ENCODE data around the gene ATP6V0E1.

ATP6V0E1 gene

GRCh38 chr5:173051746-173052145 lies 68.2 kb downstream of the ATP6V0E1 start:
- no peak for TF ChIP-seq CTCF (IDR thresholded peaks at IDR 0.05; ENCODE audit: low read depth, low read length)
- no peak overlapping the region for H3K4me3 ChIP-seq (replicated peaks in 1 of 2; ENCODE audit: low read depth in 2 of 2, low read length in 2 of 2)

GRCh38 chr5:173053041-173053440 lies 69.5 kb downstream of the ATP6V0E1 start:
- no peak for DNase-seq (ENCODE audit: low read depth in 2 of 2)
- H3K4me3 ChIP-seq (replicated peaks in 1 of 2; ENCODE audit: low read depth in 2 of 2, low read length in 2 of 2), result no peak overlapping the region
- TF ChIP-seq CTCF (IDR thresholded peaks at IDR 0.05; ENCODE audit: low read depth, low read length), result no peak

More at GRCh38 chr5:173051746-173052145, 68.2 kb downstream of the ATP6V0E1 start:
- DNase-seq (ENCODE audit: low read depth in 2 of 2), result peak in 1 of 2 donors; percentile 36

- no peak for TF ChIP-seq CTCF (IDR thresholded peaks at IDR 0.05; ENCODE audit: low read depth, low read length)
- DNase-seq (ENCODE audit: low read depth in 2 of 2), result no peak
- peak overlapping the region in 1 of 2 donors; percentile 87 for H3K4me3 ChIP-seq (replicated peaks in 1 of 2; ENCODE audit: low read depth in 2 of 2, low read length in 2 of 2)
Measured at GRCh38 chr5:173055042-173055721, 71.6 kb downstream of the ATP6V0E1 start.

GRCh38 chr5:173055722-173055982 lies 72.1 kb downstream of the ATP6V0E1 start:
- DNase-seq (ENCODE audit: low read depth in 2 of 2), result no peak
- no peak for TF ChIP-seq CTCF (IDR thresholded peaks at IDR 0.05; ENCODE audit: low read depth, low read length)
- H3K4me3 ChIP-seq (replicated peaks in 1 of 2; ENCODE audit: low read depth in 2 of 2, low read length in 2 of 2), result peak overlapping the region; percentile 78 to 87

- DNase-seq (ENCODE audit: low read depth in 2 of 2), result peak; percentile 93 to 98
- H3K4me3 ChIP-seq (replicated peaks in 1 of 2; ENCODE audit: low read depth in 2 of 2, low read length in 2 of 2), result peak within 1 kb of the TSS; percentile 78 to 87
- no peak for TF ChIP-seq CTCF (IDR thresholded peaks at IDR 0.05; ENCODE audit: low read depth, low read length)
Measured at GRCh38 chr5:173055983-173056782, 72.6 kb downstream of the ATP6V0E1 start, which contains the start of gene CREBRF. CREBRF (plus strand) TSS chr5:173056352; CDS start chr5:173080776, 24,424 bp downstream.

- DNase-seq (ENCODE audit: low read depth in 2 of 2), result no peak
- TF ChIP-seq CTCF (IDR thresholded peaks at IDR 0.05; ENCODE audit: low read depth, low read length), result no peak
- peak overlapping the region; percentile 78 to 87 for H3K4me3 ChIP-seq (replicated peaks in 1 of 2; ENCODE audit: low read depth in 2 of 2, low read length in 2 of 2)
Measured at GRCh38 chr5:173056783-173057061, 73.2 kb downstream of the ATP6V0E1 start.

All from cardiac fibroblast (primary cell).